ENCODE data around the gene PDSS2.
A peak's percentile ranks its signal among the peaks of the same experiment; 100 is the strongest.
"Not testable (repeated sequence)": the region's sequence is repeated elsewhere in the genome, so short reads cannot be mapped to it uniquely, and the experiment has no call there.

Gene PDSS2

DNA sequence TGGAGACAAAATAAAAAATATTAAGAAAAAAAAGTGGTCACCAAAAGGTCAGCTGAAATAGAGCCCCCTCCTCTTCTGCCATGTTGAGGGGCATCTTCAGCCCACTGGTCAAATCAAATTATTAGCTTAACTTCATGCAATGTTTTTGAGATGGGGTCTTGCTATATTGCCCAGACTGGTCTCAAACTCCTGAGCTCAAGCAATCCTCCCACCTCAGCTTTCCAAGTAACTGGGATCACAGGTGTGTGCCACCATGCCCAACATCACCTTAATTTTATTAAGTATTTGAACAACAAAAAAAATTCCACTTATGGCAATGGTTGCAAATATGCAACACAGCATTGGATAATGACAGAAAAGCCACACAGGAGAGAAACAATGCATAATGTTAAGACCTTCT lies 244.7 kb downstream of the PDSS2 start:
- DNase-seq (ENCODE audit: low spot score) = no peak

DNA sequence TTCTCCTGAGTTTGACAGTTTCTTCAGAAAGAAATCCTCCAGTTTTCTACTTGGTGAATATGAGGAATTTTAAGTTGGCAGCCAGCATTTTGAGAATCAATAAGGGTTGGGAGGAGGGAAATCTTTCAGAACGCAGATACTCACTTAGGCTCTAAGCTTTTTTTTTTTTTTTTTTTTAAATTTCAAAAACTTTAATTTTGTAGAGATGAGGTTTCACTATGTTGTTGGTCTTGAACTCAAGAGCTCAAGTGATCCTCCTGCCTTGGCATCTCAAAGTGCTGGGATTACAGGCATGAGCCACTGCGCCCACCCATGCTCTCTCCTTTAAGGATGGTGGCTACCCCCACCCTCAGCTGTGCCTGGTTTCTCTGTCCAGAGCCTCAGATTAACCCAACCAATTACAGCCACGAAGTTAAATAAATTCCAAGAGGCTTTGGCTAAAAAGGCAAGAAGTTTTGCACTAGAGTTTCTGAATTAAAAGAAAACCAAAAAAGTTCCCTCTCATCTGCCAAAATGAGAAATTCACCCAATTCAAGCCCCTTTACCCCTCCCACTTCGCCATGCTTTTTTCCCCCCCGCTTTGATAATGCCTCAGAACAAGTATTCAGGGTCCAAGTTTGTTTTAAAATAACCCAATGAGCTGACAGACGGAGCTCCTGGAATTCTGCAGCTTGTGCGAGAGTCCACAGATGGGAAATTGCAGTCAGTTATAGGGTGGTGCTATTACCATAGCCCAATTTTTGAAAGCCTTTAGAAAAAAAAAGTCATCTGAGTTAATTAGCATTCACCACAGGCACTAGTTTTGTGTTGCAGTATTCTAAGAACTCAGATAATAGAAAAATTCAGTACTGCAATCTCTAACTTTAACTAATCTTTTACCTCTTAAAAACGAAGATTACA lies 249.7 kb downstream of the PDSS2 start:
- no peak for DNase-seq (ENCODE audit: low spot score)

DNA sequence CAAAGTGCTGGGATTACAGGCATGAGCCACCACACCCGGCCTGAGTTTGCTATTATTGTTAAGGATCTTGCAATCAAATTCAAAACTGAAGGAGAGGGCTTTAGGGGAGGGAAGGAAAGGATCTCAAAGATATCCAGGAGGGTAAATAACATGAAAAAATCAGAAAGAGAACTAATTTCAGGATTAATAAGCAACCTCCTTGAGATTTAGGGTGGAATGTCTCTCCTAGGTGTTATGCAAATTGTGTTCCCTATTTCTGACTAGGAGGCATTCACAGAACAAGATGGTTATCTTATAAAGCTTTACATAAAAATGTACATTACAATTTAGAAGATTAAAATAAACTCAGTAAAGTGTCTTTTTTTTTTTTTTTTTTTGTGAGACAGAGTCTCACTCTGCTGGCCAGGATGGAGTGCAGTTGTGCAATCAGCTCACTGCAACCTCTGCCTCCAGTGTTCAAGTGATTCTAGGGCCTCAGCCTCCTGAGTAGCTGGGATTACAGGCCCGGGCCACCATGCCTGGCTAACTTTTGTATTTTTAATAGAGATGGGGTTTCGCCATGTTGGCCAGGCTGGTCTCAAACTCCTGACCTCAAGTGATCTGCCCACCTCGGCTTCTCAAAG lies 252.0 kb downstream of the PDSS2 start:
- no peak for DNase-seq (ENCODE audit: low spot score)

GRCh38 chr6:107205058-107205998 lies 254.0 kb downstream of the PDSS2 start:
- no peak for DNase-seq (ENCODE audit: low spot score)

- DNase-seq (ENCODE audit: low spot score) = no peak
Observed at GRCh38 chr6:107202876-107203468, 256.4 kb downstream of the PDSS2 start.

DNA sequence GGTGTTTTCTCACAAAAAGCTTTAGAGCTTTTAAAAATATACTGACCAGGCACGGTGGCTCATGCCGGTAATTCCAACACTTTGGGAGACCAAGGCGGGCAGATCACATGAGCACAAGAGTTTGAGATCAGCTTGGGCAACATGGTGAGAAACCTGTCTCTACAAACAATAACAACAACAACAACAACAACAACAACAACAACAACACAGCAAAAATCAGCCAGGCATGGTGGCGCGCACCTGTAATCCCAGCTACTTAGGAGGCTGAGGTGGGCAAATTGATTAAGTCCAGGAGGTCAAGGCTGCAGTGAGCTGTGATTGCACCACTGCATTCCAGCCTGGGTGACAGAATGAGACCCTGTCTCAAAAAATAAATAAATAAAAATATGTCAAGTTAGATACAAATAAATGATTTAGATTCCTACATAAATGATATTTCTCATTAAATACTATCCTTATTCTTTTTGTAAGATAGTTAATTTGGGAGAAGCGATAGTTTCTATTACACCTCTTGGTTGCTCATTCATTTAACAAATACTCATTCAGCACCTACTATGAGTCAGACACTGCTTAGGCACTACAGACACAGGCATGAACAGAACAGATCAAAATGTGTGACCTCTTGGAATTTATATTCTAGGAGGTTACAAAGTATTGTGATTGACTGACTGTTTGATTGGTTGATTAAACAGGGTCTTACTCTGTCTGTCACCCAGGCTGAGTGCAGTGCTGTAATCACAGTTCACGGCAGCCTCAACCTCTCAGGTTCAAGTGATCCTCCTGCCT lies 260.5 kb downstream of the PDSS2 start:
- DNase-seq (ENCODE audit: low spot score) = no peak

DNA sequence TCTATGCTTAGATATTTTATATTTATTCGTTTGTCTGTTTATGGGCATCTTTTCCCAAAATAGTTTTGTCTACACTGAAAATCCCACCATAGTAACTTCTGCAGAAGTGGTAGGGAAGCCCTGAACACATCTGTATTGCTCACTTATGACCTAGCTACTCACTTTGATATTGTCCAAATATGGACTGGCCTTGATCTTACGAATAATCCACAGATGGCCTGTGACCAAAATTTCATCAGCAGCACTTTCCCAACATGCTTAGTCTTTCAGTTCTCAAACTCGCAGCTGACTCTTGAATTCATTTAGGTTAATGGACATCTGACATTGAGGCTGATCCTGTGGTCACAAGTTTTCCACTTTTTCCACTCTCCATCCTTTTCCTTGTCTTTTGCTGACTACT lies 263.2 kb downstream of the PDSS2 start:
- no peak for DNase-seq (ENCODE audit: low spot score)

DNA sequence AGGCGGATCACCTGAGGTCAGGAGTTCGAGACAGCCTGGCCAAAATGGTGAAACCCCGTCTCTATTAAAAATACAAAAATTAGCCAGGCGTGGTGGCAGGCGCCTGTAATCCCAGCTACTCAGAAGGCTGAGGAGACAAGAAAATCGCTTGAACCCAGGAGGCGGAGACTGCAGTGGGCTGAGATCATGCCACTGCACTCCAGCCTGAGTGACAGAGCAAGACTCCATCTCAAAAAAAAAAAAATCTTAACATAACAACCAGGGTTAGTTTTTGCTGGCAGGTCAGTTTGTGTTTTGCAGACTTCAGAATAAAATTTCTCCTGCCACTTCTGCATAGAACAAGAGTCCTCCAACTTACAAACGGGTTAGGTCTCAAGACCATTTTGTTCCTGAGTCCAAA lies 264.6 kb downstream of the PDSS2 start:
- not testable (repeated sequence) for DNase-seq (ENCODE audit: low spot score)

GRCh38 chr6:107192830-107193229 lies 266.5 kb downstream of the PDSS2 start:
- no peak for DNase-seq (ENCODE audit: low spot score)

DNA sequence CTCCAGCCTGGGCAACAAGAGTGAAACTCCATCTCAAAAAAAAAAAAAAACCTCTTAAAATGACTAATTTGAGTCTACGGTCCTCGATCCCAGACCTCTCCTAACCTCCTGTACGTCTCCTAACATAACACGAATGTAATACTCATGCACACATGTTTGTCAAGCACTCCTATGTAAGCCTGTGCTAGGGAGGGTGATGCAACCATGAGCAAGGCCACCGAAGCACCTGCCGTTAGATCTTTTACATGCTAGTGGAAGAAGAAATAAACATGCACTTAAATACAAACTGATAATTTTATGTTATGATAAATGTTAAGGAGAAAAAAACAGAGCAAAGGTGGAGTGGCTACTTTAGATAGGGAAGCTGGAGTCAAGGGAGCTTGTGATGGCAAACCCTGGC lies 271.7 kb downstream of the PDSS2 start:
- no peak for DNase-seq (ENCODE audit: low spot score)

DNA sequence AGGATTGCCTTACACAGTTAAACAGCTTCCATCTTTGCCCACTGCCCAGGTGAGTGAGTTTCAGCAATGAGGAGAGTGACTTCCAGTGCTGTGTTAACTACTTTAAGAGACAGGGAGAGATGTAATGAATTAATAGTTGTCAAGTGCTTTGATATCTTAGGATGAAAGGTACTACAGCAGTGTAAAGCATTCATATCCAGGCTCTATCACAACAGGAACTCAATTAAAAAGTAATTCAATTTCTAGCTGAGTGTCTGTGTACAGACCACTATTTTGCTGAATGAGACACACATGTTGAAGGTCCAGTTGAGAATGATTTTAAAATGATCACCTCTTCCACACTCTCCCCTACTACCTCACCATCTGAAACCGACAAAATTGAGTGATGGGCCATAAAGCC lies 273.3 kb downstream of the PDSS2 start:
- no peak for DNase-seq (ENCODE audit: low spot score)

- DNase-seq (ENCODE audit: low spot score) = no peak
Observed at GRCh38 chr6:107185391-107185970, 273.9 kb downstream of the PDSS2 start.

DNA sequence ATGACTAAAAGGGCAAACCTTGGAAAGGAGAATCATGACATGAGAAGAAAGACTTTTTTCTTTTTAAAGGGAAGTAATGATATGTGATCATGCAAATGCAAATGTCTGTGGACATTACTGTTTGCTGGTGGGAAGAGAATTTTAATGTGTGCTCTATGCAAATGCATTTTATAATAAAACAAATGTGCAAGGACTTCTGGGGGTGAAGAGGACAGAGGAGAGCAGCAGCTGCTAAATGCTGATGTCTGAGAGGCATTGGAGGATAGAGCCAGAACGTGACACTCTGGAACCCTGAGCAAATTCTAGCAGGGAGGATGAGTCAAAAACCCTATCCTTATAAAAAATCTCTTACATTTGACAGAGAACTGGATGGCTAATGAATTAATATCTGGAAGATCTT lies 274.9 kb downstream of the PDSS2 start:
- no peak for DNase-seq (ENCODE audit: low spot score)

DNA sequence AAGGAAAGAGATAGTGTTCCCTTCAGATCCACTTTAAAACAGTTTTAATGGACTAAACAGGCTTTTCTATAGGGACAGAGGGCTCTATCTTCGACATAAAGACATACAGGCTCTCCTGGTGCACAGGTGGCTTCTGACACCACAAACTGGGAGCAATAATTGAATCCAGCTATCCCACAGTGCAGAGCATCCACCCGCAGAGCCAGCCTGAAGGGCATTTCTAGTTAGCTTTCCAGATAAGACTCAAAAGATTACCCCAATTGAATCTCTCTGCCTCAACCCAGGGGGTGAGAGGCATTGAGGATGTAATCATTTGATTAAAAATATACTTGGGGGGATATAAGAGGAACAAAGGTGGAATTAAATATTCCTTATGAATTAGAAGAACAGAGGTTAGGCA lies 279.3 kb downstream of the PDSS2 start:
- DNase-seq (ENCODE audit: low spot score) = no peak

GRCh38 chr6:107179004-107179403 lies 280.4 kb downstream of the PDSS2 start:
- DNase-seq (ENCODE audit: low spot score) = peak; percentile 15

GRCh38 chr6:107173779-107174178 lies 285.6 kb downstream of the PDSS2 start:
- no peak for DNase-seq (ENCODE audit: low spot score)

DNA sequence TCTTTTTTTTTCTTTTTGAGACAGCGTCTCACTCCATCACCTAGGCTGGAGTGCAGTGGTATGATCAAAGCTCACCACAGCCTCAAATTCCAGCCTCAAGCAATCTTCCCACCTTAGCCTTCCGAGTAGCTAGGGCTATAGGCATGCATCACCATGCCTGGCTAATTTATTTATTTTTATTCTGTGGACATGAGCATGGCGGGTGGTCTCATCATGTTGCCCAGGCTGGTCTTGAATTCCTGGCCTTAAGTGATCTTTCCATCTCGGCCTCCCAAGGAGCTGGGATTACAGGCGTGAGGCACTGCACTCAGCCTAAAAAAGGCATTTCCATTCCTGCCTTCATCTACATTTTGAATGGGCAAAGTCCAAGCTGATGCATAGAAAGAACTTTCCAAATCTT lies 287.9 kb downstream of the PDSS2 start:
- no peak for DNase-seq (ENCODE audit: low spot score)

DNA sequence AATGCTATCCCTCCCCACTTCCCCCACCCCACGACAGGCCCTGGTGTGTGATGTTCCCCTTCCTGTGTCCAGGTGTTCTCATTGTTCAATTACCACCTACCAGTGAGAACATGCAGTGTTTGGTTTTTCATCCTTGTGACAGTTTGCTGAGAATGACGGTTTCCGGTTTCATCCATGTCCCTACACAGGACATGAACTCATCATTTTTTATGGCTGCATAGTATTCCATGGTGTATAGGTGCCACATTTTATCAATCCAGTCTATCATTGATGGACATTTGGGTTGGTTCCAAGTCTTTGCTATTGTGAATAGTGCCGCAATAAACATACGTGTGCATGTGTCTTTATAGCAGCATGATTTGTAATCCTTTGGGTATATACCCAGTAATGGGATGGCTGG lies 295.1 kb downstream of the PDSS2 start:
- not testable (repeated sequence) for DNase-seq (ENCODE audit: low spot score)

GRCh38 chr6:107161521-107161920 lies 297.8 kb downstream of the PDSS2 start:
- DNase-seq (ENCODE audit: low spot score) = no peak

DNA sequence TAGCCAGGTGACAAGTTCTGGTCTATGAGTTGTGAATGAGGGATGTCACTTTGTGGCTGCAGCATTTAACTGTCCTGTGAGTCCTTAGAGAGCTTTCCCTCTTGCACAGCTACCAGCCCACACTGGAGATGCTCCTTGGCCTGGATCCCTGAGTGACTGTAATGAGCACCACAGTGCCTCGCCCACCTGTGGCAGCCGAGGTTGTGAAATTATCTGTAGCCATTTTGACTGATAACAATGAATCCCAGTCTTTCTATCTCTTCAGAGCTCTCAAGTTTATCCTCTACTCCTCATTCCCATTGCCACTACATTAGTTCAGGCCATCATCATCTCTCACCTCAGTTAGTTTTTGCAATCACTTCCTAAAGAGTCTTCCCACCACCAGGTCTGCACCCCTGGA lies 302.7 kb downstream of the PDSS2 start:
- no peak for DNase-seq (ENCODE audit: low spot score)

- DNase-seq (ENCODE audit: low spot score) = no peak
Observed at GRCh38 chr6:107154801-107155160, 304.6 kb downstream of the PDSS2 start.
